Measurements from ENCODE around the gene TRPM8. TPM values are rescaled to one million over a fixed set of nuclear protein-coding genes. Genes with fewer than 3 reads are reported as not detected.

Gene TRPM8
- total and polyA plus RNA-seq, 9 donors, result 0.92 TPM; not detected in 8

DNA sequence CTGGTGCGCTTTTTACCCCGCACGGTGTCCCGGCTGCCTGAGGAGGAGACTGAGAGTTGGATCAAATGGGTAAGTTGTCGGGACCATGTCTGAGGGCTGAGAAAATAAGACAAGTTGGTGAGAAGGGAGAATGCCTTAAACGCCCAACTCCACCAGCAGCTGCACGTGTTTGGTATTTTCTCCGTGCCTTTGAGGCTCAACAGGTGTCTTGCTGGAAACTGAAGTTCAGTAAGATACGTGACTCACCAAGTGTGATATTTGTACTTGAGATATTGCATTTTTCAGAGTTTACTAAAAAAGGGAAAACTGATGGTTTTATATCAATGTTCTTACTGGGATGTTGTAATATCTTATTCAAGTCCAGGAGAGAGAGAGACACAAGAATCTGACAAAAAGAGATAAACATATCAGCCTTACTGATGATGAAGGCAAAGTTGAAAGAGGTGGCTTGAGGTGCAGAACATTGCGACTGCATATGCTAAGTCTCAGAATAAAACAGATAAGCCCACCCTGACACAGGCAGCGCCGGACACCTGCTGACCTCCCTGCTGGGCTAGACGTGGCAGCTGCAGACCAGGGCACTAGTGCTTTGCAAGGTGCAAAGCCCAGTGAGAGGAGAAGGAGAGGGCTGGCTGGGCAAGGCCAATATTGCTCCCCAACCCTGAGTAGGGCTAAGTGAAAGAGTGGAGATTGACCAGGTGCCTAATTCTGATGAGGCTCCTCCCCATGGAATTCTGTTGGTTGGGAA is 33.1 kb downstream of the TRPM8 start:
- Histone ChIP-seq H3K4me3 (no peak overlapping the region), H3K9me3 (no peaks in the 10 kb centered on the region), H3K36me3 (no peaks in the 10 kb centered on the region), H3K4me1 (ENCODE audit: insufficient read depth) (no peaks in the 10 kb centered on the region), H3K27ac (no peak overlapping the region), H3K27me3 (no peaks in the 10 kb centered on the region)
- TF ChIP-seq, protein P1, sequence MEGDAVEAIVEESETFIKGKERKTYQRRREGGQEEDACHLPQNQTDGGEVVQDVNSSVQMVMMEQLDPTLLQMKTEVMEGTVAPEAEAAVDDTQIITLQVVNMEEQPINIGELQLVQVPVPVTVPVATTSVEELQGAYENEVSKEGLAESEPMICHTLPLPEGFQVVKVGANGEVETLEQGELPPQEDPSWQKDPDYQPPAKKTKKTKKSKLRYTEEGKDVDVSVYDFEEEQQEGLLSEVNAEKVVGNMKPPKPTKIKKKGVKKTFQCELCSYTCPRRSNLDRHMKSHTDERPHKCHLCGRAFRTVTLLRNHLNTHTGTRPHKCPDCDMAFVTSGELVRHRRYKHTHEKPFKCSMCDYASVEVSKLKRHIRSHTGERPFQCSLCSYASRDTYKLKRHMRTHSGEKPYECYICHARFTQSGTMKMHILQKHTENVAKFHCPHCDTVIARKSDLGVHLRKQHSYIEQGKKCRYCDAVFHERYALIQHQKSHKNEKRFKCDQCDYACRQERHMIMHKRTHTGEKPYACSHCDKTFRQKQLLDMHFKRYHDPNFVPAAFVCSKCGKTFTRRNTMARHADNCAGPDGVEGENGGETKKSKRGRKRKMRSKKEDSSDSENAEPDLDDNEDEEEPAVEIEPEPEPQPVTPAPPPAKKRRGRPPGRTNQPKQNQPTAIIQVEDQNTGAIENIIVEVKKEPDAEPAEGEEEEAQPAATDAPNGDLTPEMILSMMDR (IDR thresholded peaks at IDR 0.05), result no peak
- DNase-seq, result no peak
- 74 to 76% (median 74%) methylated on average over 13 of the region's 13 CpGs for WGBS, 3 donors
- intact Hi-C loops (cut with DNase I), result no loop called here

DNA sequence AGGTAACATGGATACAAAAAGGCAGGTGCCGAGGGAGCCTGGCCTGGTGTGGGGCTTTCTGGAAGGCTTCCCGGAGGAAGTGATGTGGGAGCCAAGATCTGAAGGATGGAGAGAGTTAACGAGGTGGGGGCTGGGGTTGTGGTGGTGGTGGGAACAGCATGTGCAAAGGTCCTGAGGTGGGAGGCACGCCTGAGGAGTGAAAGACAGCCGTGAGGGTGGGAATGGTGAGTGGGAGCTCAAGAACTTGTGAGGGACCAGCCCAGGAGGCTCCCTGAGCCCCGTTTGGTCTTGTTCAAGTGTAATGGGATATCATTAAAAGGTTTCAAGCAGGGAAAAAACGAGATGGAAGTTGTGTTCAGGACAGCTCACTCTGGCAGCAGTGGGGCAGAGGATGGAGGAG is 35.2 kb downstream of the TRPM8 start:
- TF ChIP-seq, protein P1 (IDR thresholded peaks at IDR 0.05), result no peak
- TF ChIP-seq POLR2A (IDR thresholded peaks at IDR 0.05), result no peak
- TF ChIP-seq EP300 (IDR thresholded peaks at IDR 0.05), result no peak

DNA sequence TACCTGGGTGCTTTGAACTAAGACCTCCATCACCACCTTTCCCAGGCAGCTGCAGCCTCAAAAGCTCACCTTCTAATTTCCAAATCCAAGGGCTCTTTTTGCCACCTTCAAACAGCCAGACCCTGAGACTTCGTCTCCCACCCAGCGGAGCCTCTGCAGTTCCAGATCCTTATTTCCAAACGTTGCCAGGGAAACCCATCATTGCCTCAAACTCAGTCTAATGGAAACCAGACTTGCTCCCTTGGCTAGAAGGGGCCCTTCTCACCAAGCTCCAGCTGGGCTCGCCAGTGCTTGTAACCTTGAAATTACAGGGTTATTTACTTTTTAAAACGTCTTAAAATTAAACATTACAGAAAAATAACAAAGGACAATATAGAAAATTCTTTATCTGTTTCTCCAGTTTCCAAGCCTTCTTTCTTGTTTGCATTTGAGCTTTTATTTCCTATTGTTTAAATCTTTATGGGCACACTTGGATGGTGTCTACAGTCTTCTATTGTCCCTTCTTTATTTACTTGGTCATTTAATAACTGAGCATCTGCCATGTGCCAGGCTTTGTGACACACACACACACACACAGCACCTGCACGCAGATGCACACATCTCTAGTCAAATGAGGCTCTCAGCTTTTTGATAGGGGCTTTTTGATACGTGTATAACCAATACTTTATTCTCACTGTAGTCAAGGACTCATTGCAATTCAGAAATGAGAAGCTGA is 36.1 kb downstream of the TRPM8 start:
- 19 to 39% (median 24%) methylated on average over 7 of the region's 7 CpGs for WGBS, 3 donors
- Histone ChIP-seq H3K4me1 (ENCODE audit: insufficient read depth) (no peaks in the 10 kb centered on the region), H3K4me3 (no peak overlapping the region), H3K27me3 (no peaks in the 10 kb centered on the region), H3K27ac (no peak overlapping the region), H3K36me3 (no peaks in the 10 kb centered on the region), H3K9me3 (no peaks in the 10 kb centered on the region)
- no peak for DNase-seq
- intact Hi-C loops (cut with DNase I), result no loop called here
- TF ChIP-seq EP300 (IDR thresholded peaks at IDR 0.05) (no peak), POLR2A (IDR thresholded peaks at IDR 0.05) (no peak)
- TF ChIP-seq, protein P1 (IDR thresholded peaks at IDR 0.05), result no peak

More for the DNA sequence above, 35.2 kb downstream of the TRPM8 start:
- intact Hi-C loops (cut with DNase I), result no loop called here
- Histone ChIP-seq H3K4me3 (no peak overlapping the region), H3K27me3 (no peaks in the 10 kb centered on the region), H3K36me3 (no peaks in the 10 kb centered on the region), H3K4me1 (ENCODE audit: insufficient read depth) (no peaks in the 10 kb centered on the region), H3K27ac (no peak overlapping the region), H3K9me3 (no peaks in the 10 kb centered on the region)
- 62 to 76% (median 69%) methylated on average over 7 of the region's 7 CpGs for WGBS, 3 donors
- no peak for DNase-seq

DNA sequence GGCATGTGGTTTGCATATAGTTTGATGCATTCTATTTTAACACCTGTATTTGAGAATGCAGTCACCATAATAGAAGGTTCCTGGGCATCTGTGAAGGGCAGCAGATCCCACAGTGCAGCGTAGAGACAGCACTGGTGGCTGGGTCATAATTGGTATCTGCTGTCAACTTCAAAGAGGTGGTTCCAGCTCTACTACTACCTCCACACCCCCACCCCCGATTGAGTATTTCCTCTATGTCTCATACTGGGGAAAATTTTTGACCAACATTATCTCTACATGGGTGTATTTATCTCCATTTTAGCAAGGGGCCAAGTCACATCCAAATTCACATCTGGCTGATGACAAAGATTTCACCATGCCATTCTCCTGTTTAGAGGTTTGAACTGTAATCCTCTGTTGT is 43.0 kb downstream of the TRPM8 start:
- intact Hi-C loops (cut with DNase I), result no loop called here
- DNase-seq, result no peak
- 79 to 86% (median 82%) methylated on average over 2 of the region's 2 CpGs for WGBS, 3 donors
- H3K27ac ChIP-seq, result no peak overlapping the region
- no peaks in the 10 kb centered on the region for H3K27me3 ChIP-seq
- H3K9me3 ChIP-seq, result no peaks in the 10 kb centered on the region
- no peak overlapping the region for H3K4me3 ChIP-seq
- TF ChIP-seq, protein P1 (IDR thresholded peaks at IDR 0.05), result no peak
- TF ChIP-seq EP300 (IDR thresholded peaks at IDR 0.05) (no peak), POLR2A (IDR thresholded peaks at IDR 0.05) (no peak)
- H3K4me1 ChIP-seq (ENCODE audit: insufficient read depth), result no peaks in the 10 kb centered on the region
- no peaks in the 10 kb centered on the region for H3K36me3 ChIP-seq

Measured in ovary (tissue), 9 donors.